Activated CD4-positive, alpha-beta T cell treated with anti-CD3 and anti-CD28 coated beads, Interleukin-2, amount 50 U/mL, for 16 hours (primary cell): ENCODE data around the gene GLB1L.
"Not testable (repeated sequence)": the region's sequence is repeated elsewhere in the genome, so short reads cannot be mapped to it uniquely, and the experiment has no call there.

ENCODE experiments used
- DNase-seq: peaks from one replicate; pipeline ENCODE4 v3.0.0-alpha.2; 2020

The GLB1L gene

GRCh38 chr2:219279916-219280516, 34.8 kb upstream of the GLB1L start:
- DNase-seq, result no peak

DNA sequence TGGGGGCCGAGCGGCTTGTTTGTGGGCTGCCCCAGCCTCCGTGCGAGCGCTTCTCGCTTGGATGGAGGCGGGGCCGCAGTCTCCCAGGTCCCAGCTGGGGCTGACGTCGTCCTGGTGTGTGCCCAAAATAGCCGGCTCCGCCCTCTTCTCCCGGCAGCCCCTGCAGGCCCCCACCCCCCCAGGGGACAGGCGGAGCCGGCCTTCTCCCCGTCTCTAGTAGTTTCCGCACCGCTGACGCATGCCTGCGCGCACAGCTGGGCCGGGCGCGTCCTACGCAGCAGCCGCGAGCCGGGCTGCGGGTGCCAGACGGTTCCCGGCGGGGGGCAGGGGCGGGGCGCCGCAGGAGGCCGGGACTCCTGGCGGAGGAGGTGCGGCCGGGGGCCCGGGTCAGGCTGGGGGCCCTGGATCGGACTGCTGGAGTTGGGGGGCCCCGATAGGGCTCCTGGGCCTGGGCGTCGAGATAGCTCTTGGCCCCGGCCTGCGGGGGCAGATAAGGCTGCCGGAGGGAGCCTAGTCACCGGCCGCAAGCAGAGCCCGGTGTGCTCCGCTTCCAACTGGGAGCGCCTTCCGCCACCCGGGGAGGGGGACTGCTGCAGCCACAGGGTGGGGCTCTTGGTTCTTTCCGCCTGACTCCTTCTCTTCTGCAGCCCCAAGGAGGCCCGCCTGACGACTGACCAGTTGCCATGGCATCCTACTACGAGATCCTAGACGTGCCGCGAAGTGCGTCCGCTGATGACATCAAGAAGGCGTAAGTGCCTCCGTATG, 34.1 kb upstream of the GLB1L start, which contains the start of gene DNAJB2:
DNAJB2 (plus strand) TSS at position 216 of the 765 bp plus-strand sequence; CDS start at position 684, 468 bp downstream.
- DNase-seq, result peak; percentile 99

DNA sequence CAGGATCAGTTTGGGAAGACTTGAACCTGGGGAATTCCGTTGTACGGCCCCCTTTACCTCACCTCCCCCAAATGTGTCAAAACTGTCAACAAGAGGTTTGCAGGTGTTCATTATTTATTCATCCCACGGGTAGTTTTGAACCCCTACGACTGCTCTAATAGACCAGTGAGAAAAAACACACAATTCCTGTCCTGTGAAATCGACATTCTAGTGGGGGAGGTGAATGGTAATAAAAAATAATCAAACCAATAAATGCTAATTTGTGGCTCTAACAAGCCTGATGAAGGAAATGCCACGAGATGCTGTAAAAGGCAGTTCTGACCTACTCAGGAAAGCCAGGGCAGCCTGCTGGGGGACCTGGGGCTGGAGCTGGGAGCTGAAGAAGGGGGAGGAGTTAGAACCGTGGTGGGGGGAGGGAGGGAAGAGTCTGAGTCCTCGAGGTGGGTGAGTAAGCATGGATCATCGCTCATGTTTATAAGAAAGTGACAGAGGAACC, 33.5 kb upstream of the GLB1L start:
- no peak for DNase-seq

- peak; percentile 78 for DNase-seq
Observed at GRCh38 chr2:219277703-219278654, 32.7 kb upstream of the GLB1L start.

GRCh38 chr2:219274361-219274921, 29.2 kb upstream of the GLB1L start:
- DNase-seq, result no peak

GRCh38 chr2:219273937-219274336, 28.7 kb upstream of the GLB1L start:
- no peak for DNase-seq

GRCh38 chr2:219272995-219273394, 27.8 kb upstream of the GLB1L start:
- no peak for DNase-seq

DNA sequence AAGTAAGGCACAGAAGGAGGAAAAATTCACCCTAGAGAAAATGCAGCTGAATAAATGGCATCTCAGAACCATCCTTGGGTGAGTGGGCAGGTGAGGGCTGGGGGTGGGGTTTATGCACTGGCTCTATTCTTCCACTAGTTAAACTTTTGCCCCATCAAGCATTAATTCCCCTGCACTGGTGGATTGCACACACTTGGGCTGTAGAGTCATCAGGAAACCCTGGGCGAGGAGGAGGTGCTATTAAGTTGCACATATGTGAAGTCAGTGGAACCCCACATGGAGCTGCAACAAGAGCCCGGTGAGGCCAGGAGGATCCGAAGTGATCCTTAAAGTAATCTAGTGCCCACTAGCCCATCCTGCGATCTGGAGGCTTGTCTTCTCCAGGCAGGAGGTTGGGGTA, 27.1 kb upstream of the GLB1L start:
- DNase-seq, result no peak

GRCh38 chr2:219271021-219271420, 25.8 kb upstream of the GLB1L start:
- DNase-seq, result no peak

- DNase-seq, result no peak
Observed at GRCh38 chr2:219270055-219270372, 24.8 kb upstream of the GLB1L start.

DNA sequence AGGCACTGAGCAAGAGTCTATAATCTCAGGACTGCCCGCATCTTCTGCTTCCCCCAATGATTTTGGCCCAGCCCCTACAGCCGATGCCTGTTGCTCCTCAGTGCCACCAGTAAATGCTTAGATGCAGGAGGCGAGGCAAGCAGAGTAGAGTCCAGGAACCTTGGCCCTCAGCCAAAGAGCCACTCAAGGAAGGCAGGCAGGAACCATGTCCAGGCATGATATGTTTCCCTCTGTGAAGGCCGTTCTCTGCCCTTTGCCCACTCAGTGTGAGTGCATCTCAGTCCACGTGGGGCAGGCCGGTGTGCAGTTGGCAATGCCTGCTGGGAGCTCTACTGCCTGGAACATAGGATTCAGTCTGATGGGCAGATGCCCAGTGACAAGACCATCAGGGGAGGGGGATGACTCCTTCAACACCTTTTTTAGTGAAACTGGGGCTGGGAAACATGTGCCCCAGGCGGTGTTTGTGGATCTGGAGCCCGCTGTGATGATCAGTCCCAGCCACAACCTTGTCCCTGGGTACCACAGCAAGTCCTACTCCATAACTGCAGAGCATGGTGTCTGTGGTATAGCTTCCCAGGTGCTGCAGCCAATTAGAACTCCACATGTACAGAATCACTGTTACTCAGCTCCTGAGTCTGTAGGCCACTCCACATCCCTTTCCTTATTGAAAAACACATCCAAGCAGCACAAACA, 24.3 kb upstream of the GLB1L start:
- DNase-seq, result no peak

DNA sequence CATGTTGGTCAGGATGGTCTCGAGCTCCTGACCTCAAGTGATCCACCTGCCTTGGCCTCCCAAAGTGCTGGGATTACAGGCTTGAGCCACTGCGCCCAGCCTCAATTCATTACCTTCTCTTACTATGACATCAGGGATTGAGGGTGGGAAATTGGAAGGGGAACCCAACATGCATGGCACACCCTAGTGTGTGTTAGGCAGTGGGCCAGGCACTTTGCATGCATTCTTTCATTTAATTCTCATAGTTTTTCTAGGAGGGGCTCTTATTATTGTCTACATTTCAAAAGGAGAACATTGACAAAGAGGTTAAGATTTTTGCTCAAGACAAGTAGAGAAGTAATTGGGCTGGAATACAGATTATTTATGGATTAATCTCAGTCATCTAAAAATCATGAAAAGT, 23.1 kb upstream of the GLB1L start:
- no peak for DNase-seq

DNA sequence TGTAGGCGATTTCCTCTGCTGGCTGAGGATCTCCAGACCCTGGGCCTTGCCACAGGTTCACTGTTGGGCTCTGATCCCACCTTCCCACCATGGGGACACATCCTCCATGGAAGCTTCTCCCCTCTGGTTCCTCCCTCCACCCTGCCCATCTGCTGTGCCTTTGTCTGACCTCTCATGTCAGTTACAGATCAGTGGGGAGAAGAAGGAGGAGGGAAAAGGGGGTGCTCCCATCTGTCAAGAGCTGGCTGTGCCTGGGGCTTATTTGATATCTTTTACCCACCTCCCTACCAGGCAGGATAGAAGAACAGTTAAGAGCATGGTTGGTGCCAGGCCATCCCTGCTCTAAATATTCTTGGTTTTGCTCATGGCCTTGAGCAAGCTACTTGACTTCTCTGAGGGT, 21.6 kb upstream of the GLB1L start:
- DNase-seq, result no peak

DNA sequence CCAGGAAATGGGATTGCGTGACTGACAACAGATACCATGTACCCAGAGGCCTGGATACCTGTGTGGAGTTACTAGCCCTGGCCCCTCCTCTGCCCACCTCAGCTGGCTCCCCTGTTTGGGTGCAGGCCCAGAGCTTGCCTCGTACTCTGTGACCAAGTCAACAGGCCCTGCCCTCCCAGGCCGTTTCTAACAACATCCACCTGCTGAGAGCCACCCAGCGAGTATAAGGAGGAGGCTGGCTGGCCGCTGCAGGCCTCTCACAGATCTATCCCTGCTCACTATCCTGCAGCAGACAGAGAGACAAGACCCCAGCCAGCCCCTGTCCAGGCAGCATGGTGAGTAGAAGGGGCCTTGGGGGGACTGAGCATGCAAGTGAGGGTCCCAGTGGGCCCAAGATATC, 21.0 kb upstream of the GLB1L start:
- no peak for DNase-seq

DNA sequence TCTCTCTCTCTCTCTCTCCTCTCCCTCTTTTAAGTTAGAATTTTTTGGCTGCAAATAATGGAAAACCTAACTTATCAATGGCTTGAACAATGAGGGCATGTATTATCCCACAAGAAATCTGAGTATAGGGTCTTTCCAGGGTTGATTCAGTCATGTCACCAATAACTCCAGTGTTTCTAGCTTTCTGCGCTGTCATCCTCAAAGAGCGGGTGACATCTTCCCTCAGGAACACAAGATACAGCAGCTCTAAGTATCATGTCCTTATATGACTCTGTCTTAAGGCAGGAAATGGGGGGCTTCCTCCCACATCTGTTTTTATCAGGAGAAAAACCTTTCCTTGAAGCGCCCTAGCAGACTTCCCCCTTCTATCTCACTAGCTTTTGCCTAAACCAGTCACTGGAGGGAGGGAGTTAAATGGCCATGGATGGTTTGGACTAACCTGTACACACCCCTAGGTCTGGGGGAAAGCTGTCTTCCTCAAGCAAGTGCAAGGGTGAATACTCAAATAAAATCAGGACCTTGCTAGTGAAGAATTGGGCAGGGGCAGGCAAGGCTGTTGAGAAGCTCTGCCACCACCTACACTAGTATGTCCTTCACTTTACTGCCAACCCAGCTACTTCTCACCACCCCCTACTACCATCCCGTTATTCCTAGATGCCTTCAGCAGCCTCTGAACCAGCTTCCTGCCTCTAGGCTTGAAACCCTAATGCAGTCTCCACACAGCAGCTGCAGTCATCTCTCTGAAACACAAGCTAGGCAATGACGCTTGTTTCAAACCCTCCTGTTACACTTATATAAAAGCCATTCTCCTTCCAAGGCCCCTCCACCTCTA, 16.0 kb upstream of the GLB1L start:
- no peak for DNase-seq

DNA sequence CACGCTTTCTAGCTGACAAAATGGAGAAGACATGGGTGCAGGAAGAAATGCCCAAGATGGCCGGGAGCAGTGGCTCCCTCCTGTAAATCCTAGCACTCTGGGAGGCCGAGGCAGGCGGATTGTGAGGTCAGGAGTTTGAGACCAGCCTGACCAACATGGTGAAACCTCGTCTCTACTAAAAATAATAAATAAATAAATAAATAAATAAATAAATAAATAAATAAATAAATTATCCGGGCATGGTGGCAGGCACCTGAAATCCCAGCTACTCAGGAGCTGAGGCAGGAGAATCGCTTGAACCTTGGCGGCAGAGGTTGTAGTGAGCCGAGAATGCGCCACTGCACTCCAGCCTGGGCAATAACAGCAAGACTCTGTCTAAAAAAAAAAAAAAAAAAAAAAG, 13.7 kb upstream of the GLB1L start:
- not testable (repeated sequence) for DNase-seq

- peak; percentile 64 for DNase-seq
Observed at GRCh38 chr2:219254590-219255201, 9.5 kb upstream of the GLB1L start.

DNA sequence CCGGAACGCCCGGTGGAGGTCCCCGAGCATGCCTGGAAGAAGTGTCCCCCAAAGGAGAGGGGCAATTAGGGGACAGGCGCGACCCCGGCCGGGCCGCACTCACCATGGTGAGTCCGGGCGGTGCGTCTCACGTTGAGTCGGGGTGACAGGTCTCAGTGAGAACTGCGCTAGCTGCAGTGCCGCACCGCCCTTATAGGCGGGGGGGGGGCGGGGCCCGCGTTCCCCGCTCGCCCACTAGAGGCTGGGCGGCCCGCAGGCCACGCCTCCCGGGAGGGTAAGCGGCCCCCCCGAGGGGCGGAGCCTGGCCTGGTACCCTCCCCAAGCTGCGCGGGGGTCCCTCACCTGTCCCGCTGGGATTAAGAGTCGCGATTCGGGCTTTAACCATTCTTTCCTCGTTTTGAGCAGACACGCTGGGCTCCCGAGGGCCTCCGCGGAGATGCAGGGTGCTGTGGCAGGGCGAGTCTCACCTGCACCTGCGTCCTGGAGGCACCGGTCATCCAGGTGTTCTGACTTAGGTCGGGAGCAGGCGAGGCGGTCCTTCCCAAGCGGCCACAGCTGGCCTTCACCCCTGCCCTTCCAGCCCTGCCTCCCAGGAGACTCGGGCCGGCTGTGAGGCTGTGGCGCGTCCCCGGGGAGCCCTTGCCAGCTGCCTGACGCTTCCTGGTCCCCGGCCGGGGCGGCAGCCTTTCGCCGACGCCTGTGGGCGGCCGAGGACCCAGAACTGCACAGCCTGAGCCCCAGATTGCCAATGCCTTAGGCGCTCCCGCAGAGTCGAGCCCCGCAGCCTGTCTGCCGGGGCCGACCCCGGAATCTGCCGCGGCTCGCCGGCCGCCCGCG, 8.7 kb upstream of the GLB1L start, which contains the start of gene TUBA4A:
TUBA4A (minus strand) TSS at position 166 of the 837 bp plus-strand sequence; CDS start at position 106, 60 bp downstream.
- peak; percentile 91 for DNase-seq

DNA sequence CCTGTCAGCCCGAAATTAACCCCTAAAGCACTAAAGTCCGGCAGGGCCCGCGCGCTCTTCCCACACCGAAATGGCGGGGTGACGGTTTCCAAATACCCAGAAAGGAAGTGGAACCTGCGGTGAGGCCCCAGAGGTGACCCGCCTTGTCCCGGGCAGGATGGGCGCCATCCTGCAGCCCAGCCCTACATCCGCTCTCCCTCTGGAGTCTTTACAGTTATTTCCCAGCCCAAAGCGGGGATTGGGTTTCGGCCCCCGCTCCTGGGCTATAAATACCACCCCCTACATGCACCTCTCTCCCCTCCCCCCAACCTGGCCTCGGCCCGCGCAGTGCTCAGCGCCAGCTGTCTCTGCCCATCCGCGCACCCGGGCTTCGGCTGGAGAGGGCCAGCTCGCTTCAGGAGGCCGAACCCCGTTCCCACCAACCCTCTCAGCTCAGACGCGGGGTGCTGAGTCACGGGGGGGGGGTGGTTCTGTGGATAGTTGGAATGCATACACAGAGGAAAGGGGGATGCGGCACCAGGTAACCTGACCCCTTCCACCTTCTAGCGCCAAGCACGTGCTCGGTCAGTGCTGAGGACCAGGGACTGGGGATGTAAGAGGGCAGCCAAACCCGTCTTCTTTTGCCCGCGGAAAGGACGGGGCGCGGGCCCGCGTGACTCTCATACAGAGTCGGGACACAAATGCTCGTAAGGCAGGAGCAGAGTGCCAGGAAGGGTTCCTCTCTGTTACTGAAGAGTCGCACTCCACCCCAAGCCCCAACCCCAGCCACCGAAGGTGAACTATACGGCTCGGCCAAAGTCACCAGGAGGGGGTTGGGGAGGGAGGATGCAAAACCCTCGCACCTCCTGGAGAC, 7.9 kb upstream of the GLB1L start, which contains the start of gene TUBA4B:
TUBA4B (plus strand) TSS at position 344 of the 853 bp plus-strand sequence; CDS start at position 509, 165 bp downstream.
- DNase-seq, result peak; percentile 68
